M059J (cell line): ENCODE measurements around the gene KCNH3. TPM values are rescaled to one million over a fixed set of nuclear protein-coding genes. Genes with fewer than 3 reads are reported as not detected.
"Not testable (repeated sequence)": the region's sequence is repeated elsewhere in the genome, so short reads cannot be mapped to it uniquely, and the experiment has no call there.

Source experiments
- DNase-seq: peaks from one replicate; pipeline ENCODE4 v3.0.0-alpha.2; 2012; ENCODE audit warnings: low read depth
- total RNA-seq: library from RNA; depleted of rRNA; stranded (reverse); fragments of >200 nt; shearing (Covaris generic); gene quantifications from 2 replicates; pipeline ENCODE4 v1.2.3, GENCODE V29; 2014; rRNA removed

KCNH3 gene
- 0.05 TPM in 1 of 2 replicates, not detected in the other for total RNA-seq

DNA sequence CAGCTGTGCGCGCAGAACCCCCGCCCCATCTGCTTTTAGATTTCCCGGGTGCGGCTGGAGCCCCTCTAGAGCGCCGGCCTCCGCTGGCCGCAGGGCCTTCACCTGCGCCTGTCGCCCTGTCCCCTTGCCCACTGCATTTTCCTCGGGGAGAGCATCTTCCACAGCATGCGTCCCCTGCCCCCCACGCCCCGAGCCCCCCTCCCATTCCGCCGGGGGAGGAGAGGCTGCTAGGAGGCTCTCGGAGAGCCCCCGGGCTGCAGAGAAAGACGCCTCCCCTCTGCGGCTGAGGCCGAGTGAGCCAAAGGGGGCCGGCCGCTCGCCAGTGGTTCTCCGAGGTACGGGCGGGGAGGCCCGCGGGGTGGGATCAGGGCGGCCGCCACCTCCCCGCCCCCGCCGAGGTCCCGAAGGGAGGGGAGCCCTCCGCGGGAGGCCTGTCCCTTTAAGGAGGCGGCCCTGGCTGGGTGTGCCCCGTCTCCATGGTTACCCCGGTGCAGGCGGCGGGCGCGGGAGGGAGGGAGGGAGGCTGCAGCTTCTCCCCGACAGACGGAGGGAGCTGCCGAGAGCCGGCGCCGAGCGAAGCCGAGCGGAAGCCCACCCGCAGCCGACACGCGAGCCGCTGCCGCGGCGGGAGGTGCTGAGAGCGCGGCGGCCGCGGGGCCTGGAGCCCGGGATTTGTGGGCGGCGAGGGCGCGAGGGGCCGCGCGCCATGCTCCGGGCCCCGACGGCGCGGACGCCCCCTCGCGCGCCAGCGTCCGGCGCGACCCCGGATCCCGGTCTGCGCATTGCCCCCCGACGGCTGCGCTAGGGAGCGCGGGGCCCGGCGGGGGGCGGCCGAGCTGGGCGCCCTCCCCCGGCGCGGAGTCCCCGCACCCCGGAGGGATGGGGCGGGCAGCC lies at the start of gene KCNH3:
Gene KCNH3 (plus strand): TSS at position 521 of the 894 bp plus-strand sequence. CDS start 387 bp downstream, outside the sequence.
- DNase-seq: peak; percentile 73

- DNase-seq: no peak
These were observed 49.7 kb upstream of the KCNH3 start for GRCh38 chr12:49489154-49489553.

- peak; percentile 92 for DNase-seq
These were observed 49.1 kb upstream of the KCNH3 start for GRCh38 chr12:49489720-49490119.

DNA sequence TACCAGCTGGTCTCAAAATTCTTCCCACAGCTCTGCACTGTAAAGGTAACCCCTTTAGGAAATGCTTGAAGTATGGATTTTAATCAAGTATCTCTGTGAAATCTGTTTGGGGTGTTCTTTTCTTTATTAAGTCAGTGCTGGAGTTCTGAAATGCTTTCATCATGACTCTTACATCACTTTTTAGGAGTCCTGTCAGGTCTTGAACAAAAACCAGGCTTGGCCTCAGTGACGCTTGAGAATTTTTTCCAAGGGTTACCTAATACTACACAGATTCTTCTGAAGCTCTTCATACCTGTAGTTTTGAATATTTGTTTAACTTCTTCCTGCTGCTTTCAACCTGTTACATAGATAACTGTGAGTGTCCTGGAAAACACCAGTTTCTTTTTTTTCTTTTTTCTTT lies 47.0 kb upstream of the KCNH3 start:
- DNase-seq: no peak

- no peak for DNase-seq
These were observed 44.9 kb upstream of the KCNH3 start for GRCh38 chr12:49493900-49494299.

- no peak for DNase-seq
These were observed 42.1 kb upstream of the KCNH3 start for GRCh38 chr12:49496417-49497360.

GRCh38 chr12:49501895-49502294 lies 36.9 kb upstream of the KCNH3 start:
- DNase-seq: no peak

DNA sequence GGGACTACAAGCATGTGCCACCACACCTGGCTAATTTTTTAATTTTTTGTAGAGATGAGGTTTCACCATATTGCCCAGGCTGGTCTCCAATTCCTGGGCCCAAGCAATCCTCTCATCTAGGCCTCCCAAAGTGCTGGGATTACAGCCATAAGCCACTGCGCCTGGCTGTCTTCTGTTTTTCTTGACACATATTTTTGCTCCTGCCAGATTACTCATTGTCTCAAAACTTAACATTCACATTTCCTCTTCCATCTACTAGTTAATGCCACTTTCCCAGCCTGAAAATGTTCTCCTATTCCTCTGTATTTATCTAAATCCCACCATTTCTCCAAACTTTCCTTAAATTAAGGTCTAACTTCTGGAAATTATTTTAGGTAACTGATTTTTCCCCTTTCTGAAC lies 36.2 kb upstream of the KCNH3 start:
- DNase-seq: no peak

DNA sequence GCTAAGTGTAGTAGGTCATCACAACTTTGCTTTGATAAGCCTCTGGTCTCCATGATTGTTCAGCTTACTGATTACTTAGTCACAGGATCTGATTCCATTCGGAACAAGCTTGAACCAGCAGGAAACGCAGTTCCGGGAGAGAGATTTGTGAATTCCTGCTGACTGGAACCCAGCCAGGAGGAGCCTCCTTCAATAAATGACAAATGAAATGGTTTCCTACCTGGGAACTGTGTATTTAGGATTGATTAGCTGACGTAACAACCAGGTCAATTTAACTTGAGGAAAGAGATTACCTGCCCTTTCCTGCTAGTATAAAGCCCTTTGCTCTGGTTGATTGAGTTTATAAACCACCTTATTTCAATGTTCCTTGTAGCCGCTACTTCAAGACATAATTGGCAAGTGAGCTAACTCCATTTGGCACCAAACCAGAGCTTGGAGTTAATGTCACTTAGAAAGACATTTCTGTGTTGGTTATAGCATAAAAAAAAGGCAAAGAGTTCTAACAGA lies 35.1 kb upstream of the KCNH3 start:
- DNase-seq: peak; percentile 61

GRCh38 chr12:49505672-49506071 lies 33.2 kb upstream of the KCNH3 start:
- no peak for DNase-seq

- peak; percentile 93 for DNase-seq
These were observed 31.7 kb upstream of the KCNH3 start for GRCh38 chr12:49507139-49507538.

- not testable (repeated sequence) for DNase-seq
These were observed 29.1 kb upstream of the KCNH3 start for GRCh38 chr12:49509681-49510080.

GRCh38 chr12:49511410-49511809 lies 27.4 kb upstream of the KCNH3 start:
- no peak for DNase-seq

DNA sequence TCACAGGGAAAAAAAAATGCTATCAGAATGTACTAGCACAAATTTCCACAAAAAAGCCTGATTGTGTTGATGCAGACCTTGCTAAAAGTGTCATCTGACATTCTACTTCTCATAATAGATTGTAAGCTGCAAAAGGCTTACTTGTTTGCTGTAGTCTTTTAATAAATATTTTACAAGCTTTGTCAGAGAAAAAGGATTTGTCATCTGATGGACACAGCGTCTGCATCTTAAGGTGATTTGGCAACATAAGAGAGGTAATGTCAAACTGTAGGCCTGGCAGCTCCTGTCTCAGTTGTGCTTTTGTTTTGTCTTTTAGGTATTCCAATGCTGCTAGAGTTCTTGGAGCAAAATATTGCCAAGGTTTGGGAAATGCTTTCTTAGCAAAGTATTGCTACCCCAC lies 26.3 kb upstream of the KCNH3 start:
- DNase-seq: no peak

DNA sequence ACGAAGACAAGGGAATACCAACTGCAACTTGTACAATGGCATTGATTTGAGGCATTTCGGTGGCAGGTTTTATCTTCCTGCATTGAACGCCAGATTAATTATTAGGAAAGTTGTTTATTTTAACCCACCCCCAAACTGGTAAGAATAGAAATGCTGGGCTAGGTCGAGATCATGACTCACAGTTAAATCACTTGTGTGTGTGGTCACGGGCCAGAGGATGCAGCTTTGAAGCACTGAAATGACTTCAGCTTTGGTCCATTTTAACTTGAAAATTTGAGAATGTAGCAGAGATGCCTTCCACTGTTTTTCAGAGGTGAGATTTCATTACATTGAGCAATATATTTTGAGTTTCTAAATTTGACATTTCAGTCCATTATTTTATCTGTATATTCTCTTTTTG lies 23.6 kb upstream of the KCNH3 start:
- peak; percentile 81 for DNase-seq

DNA sequence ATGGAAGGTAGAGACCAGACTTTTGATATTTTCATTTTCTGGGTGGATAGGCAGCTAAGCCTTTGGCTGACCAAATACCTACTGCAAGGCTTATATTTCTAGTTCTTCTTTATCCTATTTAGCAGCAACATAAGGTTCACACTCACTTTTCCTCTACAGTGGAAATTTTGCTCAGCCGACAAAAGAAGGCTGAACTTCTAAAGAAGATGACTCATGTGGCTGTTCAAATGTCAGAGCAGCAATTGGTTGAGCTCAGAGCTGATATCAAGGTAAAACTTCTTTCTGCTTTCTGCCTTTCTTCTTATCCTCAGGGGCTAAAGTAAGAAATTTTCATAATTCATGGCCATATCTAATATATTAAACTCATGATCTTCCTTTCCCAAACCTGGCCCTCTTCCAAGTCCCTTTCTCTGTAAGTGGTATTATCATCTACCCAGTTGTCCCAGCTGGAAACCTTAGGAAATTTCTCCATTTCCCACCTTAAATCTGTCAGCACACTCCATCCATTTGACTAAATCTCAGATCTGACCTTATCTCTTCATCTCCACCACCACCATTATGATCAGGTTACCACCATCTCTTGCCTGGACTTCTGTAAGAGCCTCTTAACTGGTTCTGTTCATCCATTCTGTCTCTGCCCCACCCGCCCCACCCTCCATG lies 19.8 kb upstream of the KCNH3 start:
- peak; percentile 55 for DNase-seq

- DNase-seq: no peak
These were observed 19.3 kb upstream of the KCNH3 start for GRCh38 chr12:49519574-49519936.

- DNase-seq: no peak
These were observed 17.4 kb upstream of the KCNH3 start for GRCh38 chr12:49521389-49521788.

DNA sequence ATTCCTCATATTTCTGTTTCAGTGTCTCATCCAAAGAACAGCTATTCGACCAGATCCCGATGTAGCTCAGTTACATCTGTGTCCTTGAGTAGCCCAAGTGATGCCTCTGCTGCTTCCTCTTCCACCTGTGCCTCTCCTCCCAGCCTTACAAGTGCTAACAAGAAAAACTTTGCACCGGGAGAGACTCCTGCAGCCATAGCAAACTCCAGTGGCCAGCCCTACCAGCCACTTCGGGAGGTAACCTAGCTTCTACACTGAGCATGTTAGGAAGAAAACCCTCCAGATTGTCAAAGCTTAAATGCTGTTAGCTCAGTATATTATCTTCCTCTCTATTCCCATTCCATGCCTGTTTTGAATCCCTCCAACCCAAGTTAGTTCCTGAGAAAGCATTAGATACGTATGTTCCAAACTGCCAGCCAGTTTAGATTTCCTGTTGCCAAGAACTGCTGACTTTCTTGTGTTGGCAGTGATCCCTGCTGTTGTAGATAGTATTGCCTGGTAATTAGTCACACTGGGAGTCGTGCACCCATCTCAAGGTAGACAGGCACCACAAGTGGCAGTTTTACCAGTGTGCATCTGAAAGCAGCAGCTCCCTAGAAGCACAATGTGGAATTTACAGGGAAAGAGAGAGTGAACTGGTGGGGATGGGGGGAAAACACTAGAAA lies 14.0 kb upstream of the KCNH3 start:
- peak; percentile 20 for DNase-seq

DNA sequence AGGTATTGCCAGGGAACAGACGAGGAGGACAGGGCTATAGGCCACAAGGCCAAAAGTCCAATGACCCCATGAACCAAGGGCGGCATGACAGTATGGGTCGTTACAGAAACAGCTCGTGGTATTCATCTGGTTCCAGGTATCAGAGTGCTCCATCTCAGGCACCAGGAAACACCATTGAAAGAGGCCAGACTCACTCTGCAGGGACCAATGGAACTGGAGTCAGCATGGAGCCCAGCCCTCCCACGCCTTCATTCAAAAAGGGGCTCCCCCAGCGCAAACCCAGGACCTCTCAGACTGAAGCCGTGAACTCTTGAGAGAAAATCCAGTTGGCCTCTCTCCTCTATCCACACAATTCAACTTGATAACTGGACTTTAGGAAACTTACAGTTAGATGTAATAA lies 12.9 kb upstream of the KCNH3 start:
- DNase-seq: no peak
